Stomach (tissue), 4 donors: ENCODE measurements around the gene PDCD7.

Source experiments
- POLR2AphosphoS5 ChIP-seq, 3 donors: sonication (generic); formaldehyde crosslinking; IDR thresholded peaks; one replicate each; pipeline ENCODE4 v1.6.1; 2016; ENCODE audit warnings: antibody characterized with exemption in 3 of 3
- TF ChIP-seq, protein P1 (sequence below), 7 experiments: fragments of 450-650 bp in 4 of 7; fragments of 200-600 bp in 3 of 7; sonication (generic) in 3 of 7; IDR thresholded peaks; one replicate each; pipeline ENCODE4 v1.5.1; 2016 to 2019; ENCODE audit warnings: antibody characterized with exemption in 7 of 7, control low read depth in 2 of 7, mild to moderate bottlenecking in 1 of 7

DNA sequence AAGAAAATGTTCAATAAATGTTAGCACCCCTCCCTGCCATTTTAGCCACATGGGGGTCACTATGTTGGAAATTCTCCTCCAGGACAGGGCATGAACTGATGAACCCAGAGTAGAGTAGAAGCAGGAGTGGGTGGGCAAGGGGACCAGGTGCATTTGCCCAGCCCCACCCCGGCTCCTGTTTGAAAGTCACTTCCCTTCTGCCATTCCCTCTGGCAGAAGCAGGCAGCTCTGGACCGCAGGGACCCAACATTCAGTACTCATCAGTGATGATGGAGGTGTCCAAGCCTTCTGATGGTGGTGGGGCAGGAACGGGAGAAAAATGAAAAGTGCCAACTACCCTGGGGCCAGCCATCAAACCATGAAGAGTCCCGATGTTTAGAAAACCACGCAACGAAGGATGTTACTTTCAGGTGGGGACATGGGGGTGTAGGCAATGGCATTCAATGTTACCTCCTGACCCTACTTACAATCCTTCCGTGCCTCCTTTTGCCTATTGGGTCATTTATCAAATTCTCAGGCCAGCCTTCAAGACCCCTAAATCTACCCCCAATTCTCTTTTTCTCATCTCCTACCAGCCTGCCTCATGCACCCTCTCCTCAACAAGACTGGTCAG lies 35.9 kb downstream of the PDCD7 start:
- TF ChIP-seq, protein P1, sequence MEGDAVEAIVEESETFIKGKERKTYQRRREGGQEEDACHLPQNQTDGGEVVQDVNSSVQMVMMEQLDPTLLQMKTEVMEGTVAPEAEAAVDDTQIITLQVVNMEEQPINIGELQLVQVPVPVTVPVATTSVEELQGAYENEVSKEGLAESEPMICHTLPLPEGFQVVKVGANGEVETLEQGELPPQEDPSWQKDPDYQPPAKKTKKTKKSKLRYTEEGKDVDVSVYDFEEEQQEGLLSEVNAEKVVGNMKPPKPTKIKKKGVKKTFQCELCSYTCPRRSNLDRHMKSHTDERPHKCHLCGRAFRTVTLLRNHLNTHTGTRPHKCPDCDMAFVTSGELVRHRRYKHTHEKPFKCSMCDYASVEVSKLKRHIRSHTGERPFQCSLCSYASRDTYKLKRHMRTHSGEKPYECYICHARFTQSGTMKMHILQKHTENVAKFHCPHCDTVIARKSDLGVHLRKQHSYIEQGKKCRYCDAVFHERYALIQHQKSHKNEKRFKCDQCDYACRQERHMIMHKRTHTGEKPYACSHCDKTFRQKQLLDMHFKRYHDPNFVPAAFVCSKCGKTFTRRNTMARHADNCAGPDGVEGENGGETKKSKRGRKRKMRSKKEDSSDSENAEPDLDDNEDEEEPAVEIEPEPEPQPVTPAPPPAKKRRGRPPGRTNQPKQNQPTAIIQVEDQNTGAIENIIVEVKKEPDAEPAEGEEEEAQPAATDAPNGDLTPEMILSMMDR (IDR thresholded peaks at IDR 0.05) = no peak
- no peak for TF ChIP-seq POLR2AphosphoS5 (IDR thresholded peaks at IDR 0.05)
